ENCODE results near the gene CCDC57.

CCDC57 gene

GRCh38 chr17:82101301-82101715 is 111.3 kb downstream of the CCDC57 start:
- TF ChIP-seq CTCF (conservative IDR thresholded peaks at IDR 0.05; ENCODE audit: low read depth): no peak
- CTCF ChIA-PET: no interaction called here
- DNase-seq (ENCODE audit: low spot score): no peak
- peak overlapping the region; percentile 96 for H3K27ac ChIP-seq
- POLR2A ChIA-PET (ENCODE audit: low non-redundant PET): no interaction called here

DNA sequence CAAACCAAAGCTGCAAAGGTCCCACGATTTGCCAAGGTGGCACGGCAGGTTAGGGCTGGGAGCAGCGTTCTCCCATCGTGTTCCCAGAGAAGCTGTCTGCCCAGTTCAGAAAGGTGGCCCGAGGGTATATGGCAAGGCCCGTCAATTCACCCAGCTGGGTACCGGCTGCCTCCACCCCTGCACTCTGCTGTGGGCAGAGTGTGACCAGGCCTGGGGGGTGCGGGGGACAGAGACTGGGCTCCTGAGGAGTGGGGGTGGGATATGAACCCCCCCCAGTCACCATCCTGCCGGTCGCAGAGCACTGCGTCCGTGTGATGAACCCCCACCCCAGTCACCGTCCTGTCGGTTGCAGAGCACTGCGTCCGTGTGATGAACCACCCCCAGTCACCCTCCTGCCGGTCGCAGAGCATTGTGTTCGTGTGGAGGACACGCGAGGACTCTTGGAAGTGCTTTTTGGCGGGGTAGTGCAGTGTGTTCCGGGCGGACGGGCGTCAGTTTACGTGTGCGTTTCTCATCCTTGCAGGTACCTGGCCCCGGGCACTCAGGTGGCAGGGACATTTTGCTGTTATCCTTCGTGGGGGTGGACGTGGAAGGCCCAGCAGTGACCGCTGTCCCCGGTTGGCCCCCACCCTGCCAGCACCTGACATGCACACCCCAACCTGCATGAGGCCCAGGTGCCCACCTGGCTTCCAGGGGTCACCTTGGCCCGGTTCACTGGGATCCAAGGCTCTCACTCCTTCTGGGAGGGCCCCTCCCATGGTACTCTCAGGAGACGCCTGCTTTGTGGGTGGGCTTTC is 111.9 kb downstream of the CCDC57 start:
- ChIA-PET CTCF (no interaction called here), POLR2A (ENCODE audit: low non-redundant PET) (no interaction called here)
- DNase-seq (ENCODE audit: low spot score): no peak
- peak overlapping the region; percentile 96 for H3K27ac ChIP-seq
- TF ChIP-seq CTCF (conservative IDR thresholded peaks at IDR 0.05; ENCODE audit: low read depth): no peak

- no peak for DNase-seq (ENCODE audit: low spot score)
- peak overlapping the region; percentile 96 for H3K27ac ChIP-seq
- TF ChIP-seq CTCF (conservative IDR thresholded peaks at IDR 0.05; ENCODE audit: low read depth): no peak
- ChIA-PET CTCF (interaction anchor here (1.4 to 1.8 kb wide), 2 partner anchors 13 to 69 kb away, joined by 4 to 5 read pairs; no protein-coding TSS in a partner anchor), POLR2A (ENCODE audit: low non-redundant PET) (interaction anchor here (0.6 kb wide), 1 partner anchor 53 kb away, joined by 3 read pairs; no protein-coding TSS in a partner anchor)
Observed at GRCh38 chr17:82098939-82099763, 113.5 kb downstream of the CCDC57 start.

GRCh38 chr17:82098169-82098938 is 114.3 kb downstream of the CCDC57 start, which contains the start of gene FASN:
Gene FASN, minus strand, starts transcription at chr17:82098236. Its CDS starts 1,791 bp downstream, at chr17:82096445.
- DNase-seq (ENCODE audit: low spot score): peak; percentile 99
- POLR2A ChIA-PET (ENCODE audit: low non-redundant PET): interaction anchor here (0.6 kb wide), 2 partner anchors 45 to 54 kb away, joined by 3 read pairs; no protein-coding TSS in a partner anchor

GRCh38 chr17:82097919-82098168 is 114.8 kb downstream of the CCDC57 start:
- ChIA-PET CTCF (interaction anchor here (1.8 kb wide), 1 partner anchor 67 kb away, joined by 5 read pairs; no protein-coding TSS in a partner anchor), POLR2A (ENCODE audit: low non-redundant PET) (interaction anchor here (0.6 kb wide), 1 partner anchor 46 kb away, joined by 3 read pairs; no protein-coding TSS in a partner anchor)
- DNase-seq (ENCODE audit: low spot score): no peak
- TF ChIP-seq CTCF (conservative IDR thresholded peaks at IDR 0.05; ENCODE audit: low read depth): no peak
- peak overlapping the region; percentile 96 for H3K27ac ChIP-seq

More at GRCh38 chr17:82098169-82098938, 114.3 kb downstream of the CCDC57 start, which contains the start of gene FASN:
- CTCF ChIA-PET: interaction anchor here (1.4 to 1.8 kb wide), 2 partner anchors 14 to 68 kb away, joined by 4 to 5 read pairs; no protein-coding TSS in a partner anchor
- peak within 1 kb of the TSS; percentile 96 for H3K27ac ChIP-seq
- peak; percentile 52 for TF ChIP-seq CTCF (conservative IDR thresholded peaks at IDR 0.05; ENCODE audit: low read depth)
